GM12878 (cell line): Measurements from ENCODE around the gene SORBS1. TPM values are rescaled to one million over a fixed set of nuclear protein-coding genes. Genes with fewer than 3 reads are reported as not detected.

ENCODE experiments used
- ATF2 ChIP-seq: IDR thresholded peaks from 2 replicates; pipeline ENCODE4 v1.6.1; 2012; ENCODE audit warnings: low read length, inconsistent platforms
- CTCF ChIP-seq, 3 experiments: IDR thresholded peaks in 2 of 3; conservative IDR thresholded peaks in 1 of 3; 2 replicates each; pipeline ENCODE4 v1.5.1; 2011; ENCODE audit warnings: low read depth in 3 of 3, low read length in 3 of 3, mild to moderate bottlenecking in 3 of 3, control low read depth in 2 of 3, moderate library complexity in 2 of 3, inconsistent platforms in 1 of 3, mixed read lengths in 1 of 3; ENCODE audit not compliant: control insufficient read depth in 2 of 3, insufficient read depth in 1 of 3; ENCODE audit errors: extremely low read depth in 1 of 3
- EED ChIP-seq: sonication (generic); IDR thresholded peaks from 2 replicates; pipeline ENCODE4 v1.6.1; 2016; ENCODE audit warnings: antibody characterized with exemption, low read depth
- FOS ChIP-seq: IDR thresholded peaks from 3 replicates; pipeline ENCODE4 v1.6.1; 2011; ENCODE audit warnings: borderline replicate concordance; ENCODE audit not compliant: insufficient read length; ENCODE audit errors: extremely low read depth
- KDM1A ChIP-seq: fragments of 200-600 bp; sonication (generic); IDR thresholded peaks from 2 replicates; pipeline ENCODE4 v1.6.1; 2016; ENCODE audit warnings: borderline replicate concordance
- KLF5 ChIP-seq: fragments of 450-650 bp; IDR thresholded peaks from 2 replicates; pipeline ENCODE4 v1.6.1; 2014; ENCODE audit warnings: mild to moderate bottlenecking; ENCODE audit not compliant: partially characterized antibody
- MAX ChIP-seq: IDR thresholded peaks from 2 replicates; pipeline ENCODE4 v1.6.1; 2012; ENCODE audit warnings: low read depth, low read length, improper control_type of control experiment
- MEF2B ChIP-seq: fragments of 450-650 bp; IDR thresholded peaks from 2 replicates; pipeline ENCODE4 v1.6.1; 2018; ENCODE audit warnings: mild to moderate bottlenecking, moderate library complexity; ENCODE audit not compliant: partially characterized antibody, poor library complexity, severe bottlenecking
- MLLT1 ChIP-seq: fragments of 450-650 bp; IDR thresholded peaks from 2 replicates; pipeline ENCODE4 v1.6.1; 2016; ENCODE audit warnings: mild to moderate bottlenecking
- POLR2AphosphoS2 ChIP-seq: IDR thresholded peaks from 2 replicates; pipeline ENCODE4 v1.6.1; 2011; ENCODE audit warnings: low read depth, mild to moderate bottlenecking, low read length, improper control_type of control experiment, moderate library complexity
- RBBP5 ChIP-seq: fragments of 200-600 bp; sonication (generic); conservative IDR thresholded peaks from 2 replicates; pipeline ENCODE4 v1.6.1; 2016
- SMAD1 ChIP-seq: fragments of 450-650 bp; IDR thresholded peaks from 2 replicates; pipeline ENCODE4 v1.6.1; 2018; ENCODE audit warnings: mild to moderate bottlenecking, low read depth; ENCODE audit not compliant: partially characterized antibody
- SMC3 ChIP-seq: IDR thresholded peaks from 2 replicates; pipeline ENCODE4 v1.6.1; 2011; ENCODE audit warnings: low read length, improper control_type of control experiment, borderline replicate concordance
- SREBF1 ChIP-seq: IDR thresholded peaks from 2 replicates; pipeline ENCODE4 v1.6.1; 2012; ENCODE audit warnings: mild to moderate bottlenecking, low read length
- TCF3 ChIP-seq: IDR thresholded peaks from 2 replicates; pipeline ENCODE4 v1.6.1; 2012; ENCODE audit warnings: low read depth, mild to moderate bottlenecking, low read length, borderline replicate concordance; ENCODE audit not compliant: insufficient read depth
- USF1 ChIP-seq: IDR thresholded peaks from 2 replicates; pipeline ENCODE4 v1.6.1; 2011; ENCODE audit warnings: borderline replicate concordance, low read depth, mild to moderate bottlenecking, moderate library complexity, mixed read lengths, low read length; ENCODE audit not compliant: insufficient read depth; ENCODE audit errors: extremely low read length
- ZBTB4 ChIP-seq: fragments of 450-650 bp; formaldehyde crosslinking; IDR thresholded peaks from 2 replicates; pipeline ENCODE4 v1.4.0; 2022; ENCODE audit warnings: mild to moderate bottlenecking, moderate library complexity
- polyA plus RNA-seq, 11 experiments: library from polyadenylated mRNA; depleted of rRNA in 4 of 11; unstranded in 6 of 11; stranded (reverse) in 5 of 11; fragments of >200 nt; fragmentation: Nextera tagmentation in 4 of 11; fragmentation: Illumina TruSeq in 1 of 11; extraction: Ambion mirVana in 4 of 11; extraction: Trizol in 1 of 11; gene quantifications; 1 replicate in 1 of 11; 2 replicates in 10 of 11; pipeline versions ENCODE4 v1.2.1 to v1.2.3, GENCODE V29; 2011 to 2016; ENCODE audit warnings: inconsistent platforms in 2 of 11, missing spikeins in 2 of 11, low read depth in 1 of 11
- total RNA-seq, 4 experiments: library from RNA; depleted of rRNA in 3 of 4; stranded (reverse); fragments of >200 nt in 3 of 4; fragmentation: Illumina TruSeq in 1 of 4; extraction: Trizol in 1 of 4; gene quantifications; 2 replicates each; pipeline versions ENCODE4 v1.2.1 to v1.2.3, GENCODE V29; 2013 to 2021

Gene SORBS1
- total and polyA plus RNA-seq, 10 of the 15 experiments (the other 5 are each of a cell fraction or from before 2014, with no cell fraction given) = 0.13 to 0.75 (median 0.39) TPM

GRCh38 chr10:95561177-95561863 is at the start of gene SORBS1 (continued):
- TF ChIP-seq ATF2 = no peak
- TF ChIP-seq RBBP5 = no peak
- no peak for TF ChIP-seq USF1
- TF ChIP-seq MLLT1 = no peak
- no peak for TF ChIP-seq SMAD1
- no peak for TF ChIP-seq MEF2B
- TF ChIP-seq CTCF (IDR thresholded peaks at IDR 0.05 in 2 of 3, conservative IDR thresholded peaks at IDR 0.05 in 1 of 3; ENCODE audit: control insufficient read depth in 2 of 3, extremely low read depth in 1 of 3, insufficient read depth in 1 of 3, low read depth in 3 of 3, low read length in 3 of 3) = no peak
- TF ChIP-seq SREBF1 = no peak
- no peak for TF ChIP-seq SMC3
- no peak for TF ChIP-seq POLR2AphosphoS2
- TF ChIP-seq FOS = no peak
- 0 out of 2 replicates have a peak, but pooled peaks have one; percentile 56 for TF ChIP-seq MAX
- TF ChIP-seq KLF5 = no peak
- no peak for TF ChIP-seq EED
- TF ChIP-seq ZBTB4 (CRISPR knock-in tag) = no peak
- no peak for TF ChIP-seq KDM1A
- 0 out of 2 replicates have a peak, but pooled peaks have one; percentile 20 for TF ChIP-seq TCF3
